ENCODE measurements around the gene DDX6.
"Not testable (repeated sequence)": the region's sequence is repeated elsewhere in the genome, so short reads cannot be mapped to it uniquely, and the experiment has no call there.

Gene DDX6

DNA sequence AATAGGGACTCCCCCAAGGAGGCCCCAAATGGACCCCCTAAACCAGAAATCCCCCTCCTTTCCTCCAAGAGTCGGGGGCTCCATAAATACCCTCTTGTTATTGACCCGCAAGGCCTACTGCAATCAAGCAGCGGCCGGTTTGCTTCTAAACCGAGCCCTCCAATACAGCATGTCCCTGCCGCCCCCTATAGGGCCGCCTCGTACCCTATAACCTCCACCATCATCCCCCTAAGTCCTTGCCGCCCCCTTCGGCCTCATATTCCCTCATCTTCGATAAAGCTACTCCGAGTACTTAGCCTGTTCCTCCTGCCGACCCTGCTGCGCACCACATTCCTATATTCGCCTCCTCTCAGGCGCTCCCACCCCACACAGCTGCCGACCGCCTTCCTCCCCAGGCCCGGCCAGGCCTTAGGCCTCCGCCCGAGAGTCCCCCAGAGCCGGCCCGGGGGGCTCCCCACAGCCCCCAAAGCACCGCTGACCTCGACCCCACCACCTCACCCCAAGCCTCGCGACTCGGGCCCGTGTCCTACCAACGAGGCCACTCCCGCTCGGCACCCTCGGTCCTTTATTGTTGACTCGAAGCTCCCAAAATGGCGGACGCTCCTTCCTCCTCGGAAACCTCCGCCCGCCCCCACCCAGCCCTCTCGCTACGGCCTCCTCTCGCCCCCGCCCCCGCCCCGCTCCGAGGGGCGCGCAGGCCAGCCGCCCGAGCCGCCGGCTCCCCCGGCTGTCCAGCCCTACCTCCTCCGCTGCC lies 430 bp downstream of the DDX6 start:
- Histone ChIP-seq H3K27ac (ENCODE audit: low read length) (peak overlapping the region; percentile 99), H3K36me3 (ENCODE audit: control insufficient read depth in 2 of 2, insufficient read depth in 2 of 2, low read length in 2 of 2) (no peaks in the 10 kb centered on the region), H3K9ac (ENCODE audit: low read length in 2 of 2) (peak overlapping the region; percentile 96 to 100), H3K4me3 (ENCODE audit: low read length in 2 of 2) (peak overlapping the region; percentile 85 to 94), H3K4me1 (ENCODE audit: control insufficient read depth, insufficient read depth, low read length) (peaks cover 16% of the 10 kb centered on the region), H3K9me3 (ENCODE audit: control insufficient read depth in 2 of 2, low read length in 2 of 2) (no peaks in the 10 kb centered on the region), H3K27me3 (ENCODE audit: control insufficient read depth in 1 of 2, insufficient read depth in 2 of 2, low read length in 2 of 2) (no peaks in the 10 kb centered on the region)

DNA sequence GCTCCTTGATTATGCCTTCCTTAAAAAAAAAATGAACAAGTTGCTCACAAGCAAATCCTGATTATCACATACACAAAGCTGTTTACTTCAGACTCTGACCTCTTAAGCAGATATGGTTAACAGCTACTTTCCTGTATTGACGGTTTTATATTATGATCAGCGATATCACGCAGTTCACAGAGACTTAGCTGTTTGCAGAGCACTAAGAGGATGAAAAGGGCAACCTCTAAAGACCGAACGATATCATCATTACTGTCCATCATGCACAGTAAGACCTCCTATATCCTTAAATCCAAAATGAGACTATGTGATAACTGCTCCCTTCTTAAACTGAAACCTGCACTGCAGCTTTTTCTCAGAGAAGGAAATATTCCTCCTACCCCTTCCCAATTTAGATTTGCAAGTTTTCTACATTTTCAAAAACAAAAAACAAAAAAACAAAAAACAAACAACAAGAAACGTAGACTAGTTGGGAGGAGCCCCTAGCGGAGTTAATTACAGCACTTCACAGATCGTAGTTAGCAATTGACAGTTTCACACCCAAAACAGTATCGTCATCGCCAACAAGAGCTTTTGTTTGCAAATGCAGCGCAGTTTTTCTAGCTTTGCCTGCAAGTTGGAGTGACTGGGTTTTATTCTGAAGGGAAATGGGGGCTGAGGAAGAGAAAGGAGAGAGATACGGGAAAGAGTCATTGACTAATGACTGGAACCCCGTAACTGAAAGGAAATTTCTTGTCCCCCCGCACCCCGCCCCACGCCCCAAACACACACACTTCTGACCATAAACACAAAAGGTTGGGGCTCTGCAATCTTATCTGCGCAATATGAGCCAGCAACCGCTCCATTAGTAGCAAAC lies 1.2 kb downstream of the DDX6 start:
- peak overlapping the region; percentile 99 for H3K27ac ChIP-seq (ENCODE audit: low read length)
- no peaks in the 10 kb centered on the region for H3K9me3 ChIP-seq (ENCODE audit: control insufficient read depth in 2 of 2, low read length in 2 of 2)
- H3K36me3 ChIP-seq (ENCODE audit: control insufficient read depth in 2 of 2, insufficient read depth in 2 of 2, low read length in 2 of 2), result no peaks in the 10 kb centered on the region
- peak overlapping the region; percentile 85 to 94 for H3K4me3 ChIP-seq (ENCODE audit: low read length in 2 of 2)
- peaks cover 16% of the 10 kb centered on the region for H3K4me1 ChIP-seq (ENCODE audit: control insufficient read depth, insufficient read depth, low read length)
- H3K9ac ChIP-seq (ENCODE audit: low read length in 2 of 2), result peak overlapping the region; percentile 96 to 100
- no peaks in the 10 kb centered on the region for H3K27me3 ChIP-seq (ENCODE audit: control insufficient read depth in 1 of 2, insufficient read depth in 2 of 2, low read length in 2 of 2)

DNA sequence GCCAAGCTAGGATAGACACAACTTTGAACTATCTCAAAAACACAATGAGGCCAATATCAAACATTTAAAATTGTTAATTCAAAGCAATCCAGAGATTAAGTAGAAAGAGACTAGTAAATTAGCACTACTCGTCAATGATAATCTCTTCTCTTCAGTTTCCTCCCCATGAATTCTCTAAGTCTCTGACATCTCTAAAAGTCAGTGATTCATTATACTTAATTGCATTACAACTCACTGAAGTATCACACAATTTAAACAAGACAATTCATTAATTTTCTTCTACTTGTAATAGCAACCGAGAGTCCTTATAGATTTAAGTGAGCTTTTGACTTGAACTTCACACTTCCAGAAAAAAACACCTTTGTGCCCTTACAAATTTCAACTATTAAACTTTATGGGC lies 4.3 kb downstream of the DDX6 start:
- Histone ChIP-seq H3K9me3 (ENCODE audit: control insufficient read depth in 2 of 2, low read length in 2 of 2) (no peaks in the 10 kb centered on the region), H3K4me3 (ENCODE audit: low read length in 2 of 2) (no peak overlapping the region), H3K27ac (ENCODE audit: low read length) (no peak overlapping the region), H3K27me3 (ENCODE audit: control insufficient read depth in 1 of 2, insufficient read depth in 2 of 2, low read length in 2 of 2) (no peaks in the 10 kb centered on the region), H3K9ac (ENCODE audit: low read length in 2 of 2) (peak overlapping the region in 1 of 2 donors; percentile 15), H3K4me1 (ENCODE audit: control insufficient read depth, insufficient read depth, low read length) (peaks cover 13% of the 10 kb centered on the region), H3K36me3 (ENCODE audit: control insufficient read depth in 2 of 2, insufficient read depth in 2 of 2, low read length in 2 of 2) (no peaks in the 10 kb centered on the region)

DNA sequence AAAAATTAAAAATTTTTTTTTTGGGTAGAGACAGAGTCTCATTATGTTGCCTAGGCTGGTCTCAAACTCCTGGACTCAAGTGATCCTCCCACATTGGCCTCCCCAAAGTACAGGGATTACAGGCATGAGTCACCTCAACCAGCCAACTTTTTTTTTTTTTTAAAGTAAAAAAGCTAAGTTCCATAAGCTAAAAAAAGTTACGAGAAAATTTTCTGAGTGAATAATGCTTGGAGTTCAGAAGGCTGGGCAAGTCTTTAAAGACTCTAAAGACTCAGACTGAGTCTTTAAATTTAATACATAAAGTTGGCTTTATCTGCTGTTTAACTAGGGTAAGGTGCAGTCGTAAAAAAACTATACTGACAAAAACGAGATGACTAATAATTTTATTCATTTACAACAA lies 5.6 kb downstream of the DDX6 start:
- Histone ChIP-seq H3K27ac (ENCODE audit: low read length) (no peak overlapping the region), H3K36me3 (ENCODE audit: control insufficient read depth in 2 of 2, insufficient read depth in 2 of 2, low read length in 2 of 2) (peaks cover 5 to 6% of the 10 kb centered on the region in 2 donors), H3K9me3 (ENCODE audit: control insufficient read depth in 2 of 2, low read length in 2 of 2) (no peaks in the 10 kb centered on the region), H3K9ac (ENCODE audit: low read length in 2 of 2) (no peak overlapping the region), H3K27me3 (ENCODE audit: control insufficient read depth in 1 of 2, insufficient read depth in 2 of 2, low read length in 2 of 2) (no peaks in the 10 kb centered on the region), H3K4me3 (ENCODE audit: low read length in 2 of 2) (no peak overlapping the region), H3K4me1 (ENCODE audit: control insufficient read depth, insufficient read depth, low read length) (peaks cover 17% of the 10 kb centered on the region)

DNA sequence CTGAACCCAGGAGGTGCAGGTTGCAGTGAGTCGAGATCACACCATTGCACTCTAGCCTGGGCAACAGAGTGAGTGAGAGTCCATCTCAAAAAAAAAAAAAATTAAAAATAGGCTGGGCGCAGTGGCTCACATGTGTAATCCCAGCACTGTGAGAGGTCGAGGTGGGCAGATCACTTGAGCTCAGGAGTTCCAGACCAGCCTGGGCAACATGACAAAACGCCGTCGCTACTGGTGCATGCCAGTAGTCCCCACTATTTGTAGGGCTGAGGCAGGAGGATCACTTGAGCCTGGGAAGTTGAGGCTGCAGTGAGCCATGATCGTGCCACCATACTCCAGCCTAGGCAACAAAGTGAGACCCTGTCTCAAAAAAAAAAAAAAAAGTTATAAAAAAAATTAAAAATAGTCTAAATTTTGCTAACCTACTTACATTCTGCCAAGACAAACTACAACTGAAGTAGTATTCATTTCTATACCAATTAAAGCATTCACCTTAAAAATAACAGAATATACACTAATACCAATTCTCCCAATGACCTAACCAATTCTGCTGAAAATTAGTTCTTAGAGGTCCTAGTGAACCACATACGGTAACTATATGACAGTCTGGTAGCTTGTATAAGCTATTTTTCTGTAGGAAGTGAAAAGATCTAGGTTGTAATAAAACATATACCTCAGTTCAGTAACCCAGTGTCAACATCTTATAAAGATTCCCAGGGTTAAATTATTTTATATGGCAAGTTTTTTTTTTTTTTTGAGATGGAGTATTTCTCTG lies 7.1 kb downstream of the DDX6 start:
- Histone ChIP-seq H3K36me3 (ENCODE audit: control insufficient read depth in 2 of 2, insufficient read depth in 2 of 2, low read length in 2 of 2) (peaks cover 5 to 12% of the 10 kb centered on the region in 2 donors), H3K9ac (ENCODE audit: low read length in 2 of 2) (no peak overlapping the region), H3K27ac (ENCODE audit: low read length) (no peak overlapping the region), H3K4me3 (ENCODE audit: low read length in 2 of 2) (no peak overlapping the region), H3K27me3 (ENCODE audit: control insufficient read depth in 1 of 2, insufficient read depth in 2 of 2, low read length in 2 of 2) (no peaks in the 10 kb centered on the region), H3K9me3 (ENCODE audit: control insufficient read depth in 2 of 2, low read length in 2 of 2) (no peaks in the 10 kb centered on the region), H3K4me1 (ENCODE audit: control insufficient read depth, insufficient read depth, low read length) (peaks cover 16% of the 10 kb centered on the region)

DNA sequence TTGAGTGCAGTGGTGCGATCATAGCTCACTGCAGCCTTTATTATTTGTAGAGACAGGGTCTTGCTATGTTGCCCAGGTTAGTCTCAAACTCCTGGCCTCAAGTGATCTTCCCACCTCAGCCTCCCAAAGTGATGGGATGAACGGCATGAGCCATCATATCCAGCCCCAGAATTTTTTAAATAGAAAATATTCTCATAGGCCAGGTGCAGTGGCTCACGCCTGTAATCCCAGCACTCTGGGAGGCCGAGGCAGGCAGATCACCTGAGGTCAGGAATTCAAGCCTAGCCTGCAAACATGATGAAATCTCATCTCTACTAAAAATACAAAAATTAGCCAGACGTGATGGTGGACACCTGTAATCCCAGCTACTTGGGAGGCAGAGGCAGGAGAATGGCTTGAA lies 7.6 kb downstream of the DDX6 start:
- not testable (repeated sequence) for H3K27me3 ChIP-seq (ENCODE audit: control insufficient read depth in 1 of 2, insufficient read depth in 2 of 2, low read length in 2 of 2); H3K4me3 ChIP-seq (ENCODE audit: low read length in 2 of 2)
- peaks cover 11 to 16% of the 10 kb centered on the region in 2 donors for H3K36me3 ChIP-seq (ENCODE audit: control insufficient read depth in 2 of 2, insufficient read depth in 2 of 2, low read length in 2 of 2)

DNA sequence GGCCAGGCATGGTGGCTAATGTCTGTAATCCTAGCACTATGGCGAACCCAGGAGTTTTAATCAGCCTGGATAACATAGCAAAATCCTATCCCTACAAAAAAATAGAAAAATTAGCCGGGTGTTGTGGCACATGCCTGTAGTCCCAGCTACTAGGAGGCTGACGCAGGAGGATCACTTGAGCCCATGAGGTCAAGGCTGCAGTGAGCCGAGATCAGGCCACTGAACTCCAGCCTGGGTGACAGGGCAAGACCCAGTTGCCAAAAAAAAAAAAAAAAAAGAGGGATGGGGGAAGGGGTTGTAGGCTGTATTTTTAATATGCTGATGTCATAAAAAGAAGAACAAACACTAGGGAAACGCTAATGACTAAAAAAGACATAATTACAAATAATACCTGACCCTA lies 12.1 kb downstream of the DDX6 start:
- H3K27ac ChIP-seq (ENCODE audit: low read length), result no peak overlapping the region
- H3K9ac ChIP-seq (ENCODE audit: low read length in 2 of 2), result no peak overlapping the region
- no peak overlapping the region for H3K4me3 ChIP-seq (ENCODE audit: low read length in 2 of 2)
- no peaks in the 10 kb centered on the region for H3K27me3 ChIP-seq (ENCODE audit: control insufficient read depth in 1 of 2, insufficient read depth in 2 of 2, low read length in 2 of 2)
- peaks cover 16% of the 10 kb centered on the region for H3K4me1 ChIP-seq (ENCODE audit: control insufficient read depth, insufficient read depth, low read length)
- peaks cover 28 to 30% of the 10 kb centered on the region in 2 donors for H3K36me3 ChIP-seq (ENCODE audit: control insufficient read depth in 2 of 2, insufficient read depth in 2 of 2, low read length in 2 of 2)
- no peaks in the 10 kb centered on the region for H3K9me3 ChIP-seq (ENCODE audit: control insufficient read depth in 2 of 2, low read length in 2 of 2)

More for the DNA sequence above, 7.6 kb downstream of the DDX6 start:
- peaks cover 10% of the 10 kb centered on the region for H3K4me1 ChIP-seq (ENCODE audit: control insufficient read depth, insufficient read depth, low read length)
- not testable (repeated sequence) for H3K27ac ChIP-seq (ENCODE audit: low read length); H3K9ac ChIP-seq (ENCODE audit: low read length in 2 of 2); H3K9me3 ChIP-seq (ENCODE audit: control insufficient read depth in 2 of 2, low read length in 2 of 2)

DNA sequence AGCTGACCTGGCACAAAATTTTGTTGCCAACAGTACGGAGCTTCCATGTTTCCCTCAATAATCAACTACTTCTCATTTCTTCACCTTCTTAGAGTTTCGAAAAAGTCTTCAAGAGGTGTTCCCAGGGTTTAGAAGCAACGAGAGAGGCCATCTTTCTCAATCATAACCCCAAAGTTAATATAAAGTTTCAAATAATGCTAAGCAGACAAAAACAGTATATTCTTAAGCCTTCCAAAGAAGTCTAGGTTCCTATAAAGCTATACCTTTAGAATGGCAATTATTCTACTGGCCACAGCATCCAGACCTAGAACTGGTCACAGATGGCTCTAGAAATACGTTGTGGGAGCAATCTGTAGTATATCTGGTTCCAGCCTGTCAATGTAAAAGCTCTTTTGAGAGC lies 16.9 kb downstream of the DDX6 start:
- Histone ChIP-seq H3K4me1 (ENCODE audit: control insufficient read depth, insufficient read depth, low read length) (peaks cover 14% of the 10 kb centered on the region), H3K9me3 (ENCODE audit: control insufficient read depth in 2 of 2, low read length in 2 of 2) (no peaks in the 10 kb centered on the region), H3K4me3 (ENCODE audit: low read length in 2 of 2) (no peak overlapping the region), H3K36me3 (ENCODE audit: control insufficient read depth in 2 of 2, insufficient read depth in 2 of 2, low read length in 2 of 2) (peaks cover 19 to 27% of the 10 kb centered on the region in 2 donors), H3K27ac (ENCODE audit: low read length) (no peak overlapping the region), H3K27me3 (ENCODE audit: control insufficient read depth in 1 of 2, insufficient read depth in 2 of 2, low read length in 2 of 2) (no peaks in the 10 kb centered on the region), H3K9ac (ENCODE audit: low read length in 2 of 2) (no peak overlapping the region)

DNA sequence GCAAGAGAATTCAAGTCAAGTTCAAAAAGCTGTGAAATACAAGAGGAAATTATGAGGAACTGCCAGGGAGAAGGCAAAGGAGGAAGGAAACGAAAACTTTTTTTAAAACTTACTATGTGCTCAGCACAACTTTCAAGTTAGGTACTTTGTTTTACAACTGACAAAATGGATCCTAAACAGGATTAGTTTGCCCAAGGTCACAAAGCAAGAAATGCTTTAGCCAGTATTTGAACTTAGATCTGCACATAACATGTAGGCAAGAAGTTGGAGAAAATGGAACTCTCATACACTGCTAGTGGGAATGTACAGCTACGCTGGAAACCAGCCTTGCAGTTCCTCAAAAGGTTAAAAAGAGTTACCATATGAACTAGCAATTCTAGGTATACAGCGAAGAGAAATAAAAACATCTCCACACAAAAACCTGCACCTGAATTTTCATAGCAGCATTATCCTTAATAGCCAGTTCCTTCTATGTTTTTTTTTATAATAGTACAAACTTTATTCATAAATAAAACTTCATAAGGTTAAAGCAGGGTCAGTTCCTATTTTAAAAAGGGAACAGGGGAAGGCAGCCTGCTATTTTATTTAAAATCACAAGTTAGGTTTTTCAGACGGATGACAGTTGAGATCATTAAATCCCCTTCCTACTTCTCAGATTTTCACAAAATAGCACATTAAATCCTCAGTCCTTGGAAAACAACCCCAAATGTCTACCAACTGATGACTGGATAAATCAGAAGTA lies 19.2 kb downstream of the DDX6 start:
- Histone ChIP-seq H3K36me3 (ENCODE audit: control insufficient read depth in 2 of 2, insufficient read depth in 2 of 2, low read length in 2 of 2) (peaks cover 5 to 11% of the 10 kb centered on the region in 2 donors), H3K4me1 (ENCODE audit: control insufficient read depth, insufficient read depth, low read length) (peaks cover 9% of the 10 kb centered on the region), H3K4me3 (ENCODE audit: low read length in 2 of 2) (no peak overlapping the region), H3K9me3 (ENCODE audit: control insufficient read depth in 2 of 2, low read length in 2 of 2) (no peaks in the 10 kb centered on the region), H3K27me3 (ENCODE audit: control insufficient read depth in 1 of 2, insufficient read depth in 2 of 2, low read length in 2 of 2) (no peaks in the 10 kb centered on the region), H3K9ac (ENCODE audit: low read length in 2 of 2) (no peak overlapping the region), H3K27ac (ENCODE audit: low read length) (no peak overlapping the region)

DNA sequence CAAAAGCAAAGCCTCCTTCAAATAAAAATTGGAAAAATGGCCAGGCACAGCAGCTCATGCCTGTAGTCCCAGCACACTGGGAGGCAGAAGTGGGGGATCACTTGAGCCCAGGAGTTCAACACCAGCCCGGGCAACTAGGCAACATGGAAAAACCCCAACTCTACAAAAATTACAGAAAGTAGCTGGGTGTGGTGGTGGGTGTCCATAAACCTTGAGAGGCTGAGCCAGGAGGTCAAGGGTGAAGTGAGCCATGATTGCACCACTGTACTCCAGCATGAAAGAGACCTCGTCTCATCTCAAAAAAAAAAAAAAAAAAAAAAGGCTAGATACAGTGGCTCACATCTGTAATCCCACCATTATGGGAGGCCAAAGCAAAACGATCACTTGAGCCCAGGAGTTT lies 22.3 kb downstream of the DDX6 start:
- Histone ChIP-seq H3K4me1 (ENCODE audit: control insufficient read depth, insufficient read depth, low read length) (peaks cover 7% of the 10 kb centered on the region), H3K4me3 (ENCODE audit: low read length in 2 of 2) (no peak overlapping the region), H3K36me3 (ENCODE audit: control insufficient read depth in 2 of 2, insufficient read depth in 2 of 2, low read length in 2 of 2) (peaks cover 3 to 7% of the 10 kb centered on the region in 2 donors), H3K9me3 (ENCODE audit: control insufficient read depth in 2 of 2, low read length in 2 of 2) (no peaks in the 10 kb centered on the region), H3K27me3 (ENCODE audit: control insufficient read depth in 1 of 2, insufficient read depth in 2 of 2, low read length in 2 of 2) (no peaks in the 10 kb centered on the region), H3K9ac (ENCODE audit: low read length in 2 of 2) (no peak overlapping the region), H3K27ac (ENCODE audit: low read length) (no peak overlapping the region)

All from stomach smooth muscle (tissue), 2 donors.